K562 (cell line): ENCODE results near the gene CUL9. TPM values are rescaled to one million over a fixed set of nuclear protein-coding genes. Genes with fewer than 3 reads are reported as not detected.
A peak's percentile ranks its signal among the peaks of the same experiment; 100 is the strongest.

Source experiments
- ATAC-seq: fragments of 200-7000 bp; cut with Tn5 transposase; 3 replicates; pipeline ENCODE4 v1.9.1; 2020; ENCODE audit warnings: moderate library complexity
- BruUV-seq: library from RNA; stranded (reverse); fragments of 400-500 nt; replicated peaks from 2 replicates; lab custom pipeline; 2021; lab: Mats Ljungman, UMichigan
- CTCF ChIA-PET: fragments of 300-600 bp; formaldehyde crosslinking; extraction: SDS; loops from one replicate; lab custom pipeline; 2021; ENCODE audit warnings: low intra/inter-chr PET ratio; lab: Yijun Ruan, JAX
- POLR2A ChIA-PET: fragments of 300-600, 350-650 bp; sonication (Branson Sonifier 250); formaldehyde crosslinking; extraction: SDS; loops from one replicate; lab custom pipeline; 2021; ENCODE audit warnings: antibody characterized with exemption, inconsistent platforms; lab: Yijun Ruan, JAX
- DNase-seq, 4 experiments: peaks; one replicate each; pipeline versions ENCODE4 v3.0.0 to v3.0.0-alpha.2; 2011 to 2018; ENCODE audit warnings: low spot score in 3 of 4, mixed read lengths in 3 of 4; ENCODE audit errors: extremely low read depth in 1 of 4
- FAIRE-seq: peaks from 2 replicates; lab custom pipeline; 2011; peaks lifted over from hg19 to GRCh38; lab: Jason Lieb, UNC
- H2AFZ ChIP-seq: 2 replicates; pipeline ENCODE4 v1.6.0; 2011; ENCODE audit warnings: low read depth, low read length, control low read depth, inconsistent platforms
- H3K27ac ChIP-seq: fragments of 200-600 bp; 3 replicates; pipeline ENCODE4 v1.8.0; 2011; ENCODE audit warnings: low read depth, mild to moderate bottlenecking, control low read depth, inconsistent platforms, low read length, moderate library complexity, mixed read lengths; ENCODE audit errors: extremely low read depth
- H3K27me3 ChIP-seq, 2 experiments: fragments of 300-600 bp in 1 of 2; 2 replicates in 1 of 2; 3 replicates in 1 of 2; pipeline versions ENCODE4 v1.6.0 to v1.8.0; 2011; ENCODE audit warnings: inconsistent platforms in 2 of 2, low read length in 2 of 2, mild to moderate bottlenecking in 1 of 2, mixed read lengths in 1 of 2, moderate library complexity in 1 of 2; ENCODE audit not compliant: control insufficient read depth in 2 of 2, insufficient read depth in 2 of 2
- H3K36me3 ChIP-seq: fragments of 300-600 bp; 3 replicates; pipeline ENCODE4 v1.8.0; 2011; ENCODE audit warnings: mild to moderate bottlenecking, low read length, inconsistent platforms; ENCODE audit not compliant: control insufficient read depth, insufficient read depth
- H3K4me1 ChIP-seq, 2 experiments: fragments of 200-600 bp in 1 of 2; replicated peaks in 1 of 2; 2 replicates in 1 of 2; 3 replicates in 1 of 2; pipeline versions ENCODE4 v1.5.1 to v1.8.0; 2011; ENCODE audit warnings: inconsistent platforms in 2 of 2, low read length in 2 of 2, mild to moderate bottlenecking in 1 of 2, mixed read lengths in 1 of 2, moderate library complexity in 1 of 2; ENCODE audit not compliant: control insufficient read depth in 2 of 2, insufficient read depth in 2 of 2
- H3K4me2 ChIP-seq: 2 replicates; pipeline ENCODE4 v1.6.1; 2011; ENCODE audit warnings: low read length, control low read depth, inconsistent platforms, mixed read lengths; ENCODE audit not compliant: insufficient read depth
- H3K4me3 ChIP-seq: fragments of 200-600 bp; sonication (generic), shearing (Covaris generic); 2 replicates; pipeline ENCODE4 v1.5.1; 2016; ENCODE audit warnings: control low read depth, inconsistent platforms
- H3K79me2 ChIP-seq: fragments of 200-600 bp; 3 replicates; pipeline ENCODE4 v1.8.0; 2011; ENCODE audit warnings: low read length, inconsistent platforms; ENCODE audit not compliant: control insufficient read depth, insufficient read depth
- H3K9ac ChIP-seq, 2 experiments: 2 replicates each; pipeline versions ENCODE4 v1.6.0 to v1.6.1; 2011; ENCODE audit warnings: low read depth in 2 of 2, low read length in 2 of 2, control low read depth in 1 of 2, inconsistent platforms in 1 of 2, mild to moderate bottlenecking in 1 of 2, mixed read lengths in 1 of 2; ENCODE audit not compliant: insufficient read depth in 1 of 2
- H3K9me1 ChIP-seq: one replicate; pipeline ENCODE4 v1.6.0; 2011; ENCODE audit warnings: inconsistent platforms, mild to moderate bottlenecking, low read length, moderate library complexity; ENCODE audit not compliant: control insufficient read depth, insufficient read depth
- H3K9me3 ChIP-seq: replicated peaks from 2 replicates; pipeline ENCODE4 v1.5.1; 2011; ENCODE audit warnings: low read depth, low read length, inconsistent platforms; ENCODE audit not compliant: control insufficient read depth, insufficient read depth
- H4K20me1 ChIP-seq: replicated peaks from 2 replicates; pipeline ENCODE4 v1.6.1; 2011; ENCODE audit warnings: low read length, inconsistent platforms, mixed read lengths; ENCODE audit not compliant: control insufficient read depth, insufficient read depth
- CBFB ChIP-seq: sonication (generic); formaldehyde crosslinking; IDR thresholded peaks from 2 replicates; pipeline ENCODE4 v1.4.0; 2020; ENCODE audit warnings: mild to moderate bottlenecking, missing genetic modification reagents
- MCM5 ChIP-seq: fragments of 450-650 bp; IDR thresholded peaks from 2 replicates; pipeline ENCODE4 v1.6.1; 2016; ENCODE audit warnings: low read depth
- SPI1 ChIP-seq: IDR thresholded peaks from 2 replicates; pipeline ENCODE4 v1.6.1; 2011; ENCODE audit warnings: low read depth, low read length, control low read depth, borderline replicate concordance
- TCF3 ChIP-seq: sonication (generic); formaldehyde crosslinking; IDR thresholded peaks from 2 replicates; pipeline ENCODE4 v1.4.0; 2020; ENCODE audit warnings: mild to moderate bottlenecking, missing genetic modification reagents
- ZBTB40 ChIP-seq, 2 experiments: fragments of 450-650 bp in 1 of 2; sonication (generic) in 1 of 2; formaldehyde crosslinking in 1 of 2; IDR thresholded peaks; 2 replicates each; pipeline versions ENCODE4 v1.7.1 to v1.9.0; 2016 to 2022; ENCODE audit warnings: inconsistent platforms in 1 of 2, mild to moderate bottlenecking in 1 of 2, missing genetic modification reagents in 1 of 2
- ZNF232 ChIP-seq: sonication (generic); formaldehyde crosslinking; IDR thresholded peaks from 2 replicates; pipeline ENCODE4 v1.8.0; 2022; ENCODE audit warnings: mild to moderate bottlenecking, missing genetic modification reagents
- WGBS: fragments of 100-300 bp; shearing (Covaris generic); methylation state at CpG from one replicate; pipeline ENCODE4 v1.1.6; 2016; ENCODE audit warnings: low coverage, mixed read lengths; ENCODE audit not compliant: insufficient coverage; ENCODE audit errors: missing lambda C conversion rate; 5-methylcytosine and 5-hydroxymethylcytosine counted together
- in situ Hi-C: fragments of 300-500 bp; cut with MboI; formaldehyde crosslinking; loops from 4 replicates; pipeline ENCODE4 v1.15.0; 2018; ENCODE audit warnings: inconsistent platforms, mixed read lengths
- intact Hi-C: fragments of 100-400 bp; cut with micrococcal nuclease; formaldehyde crosslinking; loops from 2 replicates; pipeline ENCODE4 v1.14.2; 2022
- polyA plus RNA-seq, 8 experiments: library from polyadenylated mRNA; depleted of rRNA in 4 of 8; stranded (reverse) in 5 of 8; unstranded in 3 of 8; fragments of >200 nt; fragmentation: Nextera tagmentation in 2 of 8; fragmentation: Illumina TruSeq in 1 of 8; extraction: Ambion mirVana in 2 of 8; extraction: Trizol in 1 of 8; gene quantifications; 2 replicates each; pipeline versions ENCODE4 v1.2.1 to v1.2.3, GENCODE V29; 2011 to 2014; ENCODE audit warnings: inconsistent platforms in 1 of 8, missing spikeins in 1 of 8
- total RNA-seq, 7 experiments: library from RNA; depleted of rRNA in 6 of 7; stranded (reverse); fragments of >200 nt in 6 of 7; fragmentation: Illumina TruSeq in 2 of 7; extraction: Trizol in 2 of 7; gene quantifications; 2 replicates each; pipeline versions ENCODE4 v1.2.1 to v1.2.3, GENCODE V29; 2011 to 2021; ENCODE audit warnings: low replicate concordance in 1 of 7
- TF ChIP-seq, protein P1 (sequence below), 2 experiments: fragments of 450-650 bp in 1 of 2; sonication (generic) in 1 of 2; formaldehyde crosslinking in 1 of 2; IDR thresholded peaks in 1 of 2; conservative IDR thresholded peaks in 1 of 2; 2 replicates each; pipeline versions ENCODE4 v1.6.1 to v1.8.1; 2016 to 2023; ENCODE audit warnings: mild to moderate bottlenecking in 2 of 2, moderate library complexity in 2 of 2, inconsistent platforms in 1 of 2, missing genetic modification reagents in 1 of 2

Gene CUL9
- total and polyA plus RNA-seq, 9 of the 15 experiments (the other 6 are each of a cell fraction or from before 2014, with no cell fraction given) = 0.50 to 20.7 (median 6.6) TPM

GRCh38 chr6:43213431-43213830 is 31.4 kb downstream of the CUL9 start:
- TF ChIP-seq, protein P1, sequence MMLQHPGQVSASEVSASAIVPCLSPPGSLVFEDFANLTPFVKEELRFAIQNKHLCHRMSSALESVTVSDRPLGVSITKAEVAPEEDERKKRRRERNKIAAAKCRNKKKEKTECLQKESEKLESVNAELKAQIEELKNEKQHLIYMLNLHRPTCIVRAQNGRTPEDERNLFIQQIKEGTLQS (IDR thresholded peaks at IDR 0.05) = no peak
- TF ChIP-seq, protein P1 (CRISPR knock-in tag; conservative IDR thresholded peaks at IDR 0.05) = no peak
- TF ChIP-seq MCM5 (no peak), ZNF232 (CRISPR knock-in tag) (no peak), CBFB (CRISPR knock-in tag) (no peak), ZBTB40 (IDR thresholded peaks at IDR 0.05) (no peak), ZBTB40 (CRISPR knock-in tag; IDR thresholded peaks at IDR 0.05) (no peak), SPI1 (no peak), TCF3 (CRISPR knock-in tag) (no peak)

More at GRCh38 chr6:43213431-43213830, 31.4 kb downstream of the CUL9 start:
- ATAC-seq (peak; percentile 10; the same call in 1 of the 3 replicates), FAIRE-seq (no peak), DNase-seq (no peak)
- Histone ChIP-seq H4K20me1 (no peaks in the 10 kb centered on the region), H3K36me3 (no peaks in the 10 kb centered on the region), H3K9ac (peak overlapping the region in 1 of 2 experiments; percentile 21; a peak in 1 of 4 replicates), H2AFZ (no peak overlapping the region), H3K27ac (no peak overlapping the region), H3K27me3 (no peaks in the 10 kb centered on the region), H3K4me2 (no peak overlapping the region), H3K4me1 (peaks cover 0 to 8% of the 10 kb centered on the region in 2 experiments; a peak in 2 of 5 replicates), H3K9me3 (no peaks in the 10 kb centered on the region), H3K79me2 (no peaks in the 10 kb centered on the region), H3K9me1 (no peaks in the 10 kb centered on the region), H3K4me3 (no peak overlapping the region)
- ChIA-PET POLR2A (interaction anchor here (1.0 to 10.7 kb wide), 4 partner anchors 12 to 35 kb away, joined by 3 to 118 read pairs (median 9); partner anchors contain the start of gene DNPH1), CTCF (no interaction called here)
- in situ Hi-C loops = no loop called here
- no TSS peak for BruUV-seq
- intact Hi-C loops = no loop called here
- 60% methylated on average over 11 of the region's 11 CpGs for WGBS
